Testis (tissue), 3 donors: ENCODE measurements around the gene POLRMT. TPM values are rescaled to one million over a fixed set of nuclear protein-coding genes. Genes with fewer than 3 reads are reported as not detected.

Source experiments
- DNase-seq: peaks from one replicate; pipeline ENCODE4 v3.0.0-alpha.2; 2019
- H3K27ac ChIP-seq, 2 donors: fragments of 200-600 bp; sonication (generic); one replicate each; pipeline ENCODE4 v1.5.1; 2019
- H3K27me3 ChIP-seq: fragments of 200-600 bp; sonication (generic); one replicate; pipeline ENCODE4 v1.5.1; 2019
- H3K36me3 ChIP-seq: fragments of 200-600 bp; sonication (generic); one replicate; pipeline ENCODE4 v1.5.1; 2017; ENCODE audit warnings: low read depth; ENCODE audit errors: missing control alignments
- H3K4me1 ChIP-seq: fragments of 200-600 bp; sonication (generic); one replicate; pipeline ENCODE4 v1.5.1; 2019
- H3K4me3 ChIP-seq, 2 donors: fragments of 200-600 bp; sonication (generic); one replicate each; pipeline ENCODE4 v1.5.1; 2017 to 2019
- H3K9me3 ChIP-seq: fragments of 200-600 bp; sonication (generic); one replicate; pipeline ENCODE4 v1.5.1; 2017
- CTCF ChIP-seq, 3 experiments: fragments of 450-650 bp in 2 of 3; fragments of 200-600 bp in 1 of 3; sonication (generic) in 1 of 3; IDR thresholded peaks; one replicate each; pipeline ENCODE4 v1.5.1; 2016 to 2019; ENCODE audit warnings: antibody characterized with exemption in 3 of 3, mild to moderate bottlenecking in 2 of 3, moderate library complexity in 1 of 3
- POLR2A ChIP-seq: fragments of 450-650 bp; IDR thresholded peaks from one replicate; pipeline ENCODE4 v1.6.1; 2017; ENCODE audit warnings: antibody characterized with exemption, mild to moderate bottlenecking, moderate library complexity
- WGBS, 2 donors: methylation state at CpG; one replicate each; pipeline ENCODE4 v1.1.5; 2018; 5-methylcytosine and 5-hydroxymethylcytosine counted together
- intact Hi-C: fragments of 100-400 bp; cut with DNase I; formaldehyde crosslinking; loops from one replicate; pipeline ENCODE4 v1.15.1; 2023; ENCODE audit warnings: low total_unique reads
- polyA plus RNA-seq: library from polyadenylated mRNA; stranded (reverse); fragments of 350-450 nt; fragmentation: Illumina TruSeq; extraction: RNeasy Lipid Tissue Mini Kit (QIAGEN cat#74804); gene quantifications from one replicate; pipeline ENCODE4 v1.2.3, GENCODE V29; 2014; ENCODE audit warnings: low read depth, low replicate concordance; ENCODE audit not compliant: insufficient read depth
- total RNA-seq, 2 donors: library from RNA; depleted of rRNA; stranded (reverse); fragments of >200 nt; gene quantifications; one replicate each; pipeline ENCODE4 v1.2.3, GENCODE V29; 2016

The POLRMT gene
- total and polyA plus RNA-seq, 3 donors from 2014 or later = 116 to 178 (median 137) TPM

DNA sequence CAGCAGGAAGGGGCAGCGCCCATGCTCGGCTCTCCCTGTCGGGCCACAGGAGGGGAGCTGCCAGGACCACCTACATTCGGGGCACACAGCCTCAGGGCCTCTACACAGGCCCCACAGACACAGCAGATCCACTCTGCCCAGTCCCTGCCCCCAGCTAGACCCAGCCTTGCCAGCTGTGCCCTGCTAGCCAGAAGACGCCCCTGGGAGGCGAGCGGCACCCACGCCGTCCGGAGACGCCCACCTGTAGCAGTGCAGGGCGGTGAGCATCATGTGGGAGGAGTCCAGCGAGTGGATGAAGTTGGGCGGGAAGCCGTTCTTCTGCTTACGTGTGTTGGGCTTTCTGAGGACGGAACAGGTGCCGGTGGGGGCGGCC, 15.1 kb downstream of the POLRMT start:
- H3K9me3 ChIP-seq = no peaks in the 10 kb centered on the region
- no peak for DNase-seq
- WGBS, 2 donors = 92 to 96% methylated on average over 12 to 19 of the region's 19 CpGs
- H3K27ac ChIP-seq = no peak overlapping the region
- no peak overlapping the region for H3K4me3 ChIP-seq
- no peaks in the 10 kb centered on the region for H3K4me1 ChIP-seq
- H3K27me3 ChIP-seq = no peaks in the 10 kb centered on the region
- TF ChIP-seq POLR2A (no peak), CTCF (IDR thresholded peaks at IDR 0.05) (no peak)
- H3K36me3 ChIP-seq = no peaks in the 10 kb centered on the region
- intact Hi-C loops = no loop called here

GRCh38 chr19:617551-618246, 15.6 kb downstream of the POLRMT start:
- intact Hi-C loops = no loop called here
- no peak overlapping the region for H3K27ac ChIP-seq
- no peaks in the 10 kb centered on the region for H3K27me3 ChIP-seq
- H3K36me3 ChIP-seq = no peaks in the 10 kb centered on the region
- TF ChIP-seq POLR2A (no peak), CTCF (IDR thresholded peaks at IDR 0.05) (no peak)
- no peak for DNase-seq
- 67 to 90% methylated on average over 7 to 28 of the region's 29 CpGs for WGBS, 2 donors
- no peaks in the 10 kb centered on the region for H3K9me3 ChIP-seq
- H3K4me3 ChIP-seq = no peak overlapping the region
- no peaks in the 10 kb centered on the region for H3K4me1 ChIP-seq

GRCh38 chr19:616747-617526, 16.4 kb downstream of the POLRMT start:
- H3K4me3 ChIP-seq = no peak overlapping the region
- no peaks in the 10 kb centered on the region for H3K27me3 ChIP-seq
- no peaks in the 10 kb centered on the region for H3K4me1 ChIP-seq
- intact Hi-C loops = no loop called here
- DNase-seq = no peak
- WGBS, 2 donors = 39 to 86% methylated on average over 18 to 58 of the region's 58 CpGs
- no peak overlapping the region for H3K27ac ChIP-seq
- no peaks in the 10 kb centered on the region for H3K36me3 ChIP-seq
- TF ChIP-seq POLR2A (no peak), CTCF (IDR thresholded peaks at IDR 0.05) (no peak)
- no peaks in the 10 kb centered on the region for H3K9me3 ChIP-seq

- intact Hi-C loops = no loop called here
- peaks cover 1% of the 10 kb centered on the region for H3K4me1 ChIP-seq
Measured at GRCh38 chr19:616062-616700, 17.2 kb downstream of the POLRMT start.

More at GRCh38 chr19:616062-616700, 17.2 kb downstream of the POLRMT start:
- DNase-seq = no peak
- 4 to 47% methylated on average over 5 to 68 of the region's 97 CpGs for WGBS, 2 donors
- no peak for TF ChIP-seq CTCF (IDR thresholded peaks at IDR 0.05)
- TF ChIP-seq POLR2A = no peak
- H3K36me3 ChIP-seq = no peaks in the 10 kb centered on the region
- no peaks in the 10 kb centered on the region for H3K27me3 ChIP-seq
- H3K9me3 ChIP-seq = no peaks in the 10 kb centered on the region
- H3K4me3 ChIP-seq = no peak overlapping the region
- H3K27ac ChIP-seq = no peak overlapping the region
